Heart right ventricle (tissue), 16 donors: Measurements from ENCODE around the gene CHD6. TPM values are rescaled to one million over a fixed set of nuclear protein-coding genes. Genes with fewer than 3 reads are reported as not detected.

Source experiments
- ATAC-seq, 8 donors: fragments of 200-7000 bp; cut with Tn5 transposase; one replicate each; pipeline ENCODE4 v1.9.1; 2020; ENCODE audit warnings: mild to moderate bottlenecking in 8 of 8, moderate library complexity in 8 of 8, moderate number of reproducible peaks in 1 of 8
- DNase-seq, 2 donors: peaks; one replicate each; pipeline ENCODE4 v3.0.0-alpha.2; 2020
- H3K27ac ChIP-seq, 10 donors: fragments of 200-600 bp; sonication (generic) in 2 of 10; one replicate each; pipeline versions ENCODE4 v1.5.0 to v1.8.0; 2020 to 2022; ENCODE audit warnings: mild to moderate bottlenecking in 3 of 10
- H3K27me3 ChIP-seq, 7 donors: fragments of 200-600 bp; one replicate each; pipeline ENCODE4 v1.8.0; 2021 to 2022; ENCODE audit warnings: mild to moderate bottlenecking in 2 of 7
- H3K36me3 ChIP-seq, 9 donors: fragments of 200-600 bp; sonication (generic) in 1 of 9; one replicate each; pipeline versions ENCODE4 v1.5.0 to v1.8.0; 2020 to 2022; ENCODE audit warnings: mild to moderate bottlenecking in 2 of 9
- H3K4me1 ChIP-seq, 9 donors: fragments of 200-600 bp; sonication (generic) in 1 of 9; one replicate each; pipeline versions ENCODE4 v1.5.0 to v1.8.0; 2020 to 2022; ENCODE audit warnings: mild to moderate bottlenecking in 4 of 9
- H3K4me3 ChIP-seq, 10 donors: fragments of 200-600 bp; sonication (generic) in 2 of 10; one replicate each; pipeline versions ENCODE4 v1.5.0 to v1.8.0; 2020 to 2022; ENCODE audit warnings: mild to moderate bottlenecking in 7 of 10, moderate library complexity in 2 of 10
- H3K9me3 ChIP-seq, 11 donors: fragments of 200-600 bp in 10 of 11; sonication (generic) in 2 of 11; one replicate each; pipeline versions ENCODE4 v1.5.0 to v1.8.0; 2013 to 2022; ENCODE audit warnings: mild to moderate bottlenecking in 2 of 11, control low read depth in 1 of 11, moderate library complexity in 1 of 11
- WGBS, 2 donors: extraction: QIAGEN DNeasy Blood & Tissue Kit; methylation state at CpG; one replicate each; pipeline ENCODE4 v1.1.7; 2013; ENCODE audit warnings: inconsistent platforms in 1 of 2; 5-methylcytosine and 5-hydroxymethylcytosine counted together
- intact Hi-C, 10 donors: fragments of 100-400 bp; cut with DNase I; formaldehyde crosslinking; loops; one replicate each; pipeline versions ENCODE4 v1.11.1 to v1.14.2; 2022
- polyA plus RNA-seq, 2 donors: library from polyadenylated mRNA; stranded (reverse); fragments of 200-250 nt; gene quantifications; one replicate each; pipeline ENCODE4 v1.2.3, GENCODE V29; 2013
- total RNA-seq, 10 donors: library from RNA; stranded (reverse); fragmentation: NEBNext Ultra II Directional in 3 of 10; extraction: Animal tissue kit (Norgen Biotek cat#: 25700) in 3 of 10; gene quantifications; one replicate each; pipeline versions ENCODE4 v1.2.1 to v1.2.4, GENCODE V29; 2021 to 2023
- TF ChIP-seq, protein P1 (sequence below), 9 donors: fragments of 200-600 bp; sonication (generic) in 2 of 9; IDR thresholded peaks; one replicate each; pipeline versions ENCODE4 v1.5.0 to v1.8.0; 2021 to 2022; ENCODE audit warnings: antibody characterized with exemption in 9 of 9, mild to moderate bottlenecking in 5 of 9, moderate library complexity in 1 of 9
- donor health status: Arrhythmogenic right ventricular cardiomyopathy.
- donor health status: ischemic (EF 13 %, LVEDD 7.1; RV severe dilation, severe dysfunction).
- donor health status: healthy with polysubstance abuse.
- donor health status: DM: no; HTN: yes; CAD: no.
- donor health status: DM: no; HTN: no; CAD: no.
- donor health status: ischemic (EF 25% LVEDD 6.9; RV normal size, moderate dysfunction).
- donor health status: ischemic (EF 25% LVEDD 5.7; RV mildly dilated, moderate dysfunction).
- donor health status: healthy.
- donor health status: DM: yes; HTN: yes; CAD: no.
- donor health status: Ischemic cardiomyopathy.
- donor health status: ischemic (EF 35%, LVEDD 5.7; RV mildly dilated, moderate dysfunction).
- donor health status: nonischemic (EF 11% LVEDD 7.7; RV severe dilation, severe dysfunction).
- donor health status: DM: yes; HTN: yes; CAD: no.
- donor health status: PGD.
- donor health status: ischemic (EF 29% LVEDD 5.4; RV normal size, mild dysfunction).
- donor health status: nonischemic (EF 23%, LVEDD 6.1; RV moderate dilation, normal function).

The CHD6 gene
- total and polyA plus RNA-seq, 12 donors, result 3.0 to 52.9 (median 39.5) TPM

DNA sequence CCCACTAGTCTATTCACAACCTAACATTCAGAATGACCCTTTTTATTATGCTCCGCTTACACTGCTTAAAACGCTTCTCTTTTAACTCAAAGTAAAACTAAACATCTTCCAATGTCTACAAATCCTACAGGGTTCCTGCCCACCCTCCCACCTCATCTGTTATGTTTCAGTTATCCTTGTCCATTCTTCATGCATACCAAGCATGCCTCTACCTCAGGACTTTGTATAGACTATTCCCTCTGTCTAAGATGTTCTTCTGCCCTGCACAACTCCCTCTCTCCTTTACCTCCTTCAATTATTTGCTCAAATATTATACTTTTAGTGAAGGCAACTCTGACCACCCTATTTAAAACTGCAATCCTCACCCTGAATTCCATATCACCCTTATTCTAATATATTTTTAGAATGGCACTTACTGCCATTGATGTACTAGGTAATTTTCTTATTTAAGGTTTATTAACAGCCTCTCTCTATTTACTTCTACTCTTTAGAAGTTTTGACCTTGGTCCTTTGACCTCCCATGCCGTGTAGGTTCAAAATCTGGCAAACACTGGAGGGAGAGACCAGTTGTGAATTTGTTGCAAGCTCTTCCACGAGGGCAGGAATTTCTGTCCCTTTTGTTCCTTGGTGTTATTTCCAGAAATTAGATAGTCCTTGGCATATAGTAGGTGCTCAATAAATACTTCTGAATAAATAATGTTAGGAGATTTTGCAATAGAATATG lies 111.8 kb downstream of the CHD6 start:
- no peaks in the 10 kb centered on the region for H3K27me3 ChIP-seq
- H3K9me3 ChIP-seq, result peaks cover 0 to 13% (median 0%) of the 10 kb centered on the region in 11 donors
- no peak overlapping the region for H3K4me3 ChIP-seq
- H3K36me3 ChIP-seq, result peaks cover 0 to 25% (median 0%) of the 10 kb centered on the region in 9 donors
- DNase-seq (no peak), ATAC-seq (no peak)
- no peak overlapping the region for H3K27ac ChIP-seq
- H3K4me1 ChIP-seq, result peaks cover 5 to 50% (median 33%) of the 10 kb centered on the region in 9 donors
- WGBS, 2 donors, result 73 to 75% methylated on average over 4 of the region's 4 CpGs
- TF ChIP-seq, protein P1, sequence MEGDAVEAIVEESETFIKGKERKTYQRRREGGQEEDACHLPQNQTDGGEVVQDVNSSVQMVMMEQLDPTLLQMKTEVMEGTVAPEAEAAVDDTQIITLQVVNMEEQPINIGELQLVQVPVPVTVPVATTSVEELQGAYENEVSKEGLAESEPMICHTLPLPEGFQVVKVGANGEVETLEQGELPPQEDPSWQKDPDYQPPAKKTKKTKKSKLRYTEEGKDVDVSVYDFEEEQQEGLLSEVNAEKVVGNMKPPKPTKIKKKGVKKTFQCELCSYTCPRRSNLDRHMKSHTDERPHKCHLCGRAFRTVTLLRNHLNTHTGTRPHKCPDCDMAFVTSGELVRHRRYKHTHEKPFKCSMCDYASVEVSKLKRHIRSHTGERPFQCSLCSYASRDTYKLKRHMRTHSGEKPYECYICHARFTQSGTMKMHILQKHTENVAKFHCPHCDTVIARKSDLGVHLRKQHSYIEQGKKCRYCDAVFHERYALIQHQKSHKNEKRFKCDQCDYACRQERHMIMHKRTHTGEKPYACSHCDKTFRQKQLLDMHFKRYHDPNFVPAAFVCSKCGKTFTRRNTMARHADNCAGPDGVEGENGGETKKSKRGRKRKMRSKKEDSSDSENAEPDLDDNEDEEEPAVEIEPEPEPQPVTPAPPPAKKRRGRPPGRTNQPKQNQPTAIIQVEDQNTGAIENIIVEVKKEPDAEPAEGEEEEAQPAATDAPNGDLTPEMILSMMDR (IDR thresholded peaks at IDR 0.05), result no peak
- intact Hi-C loops, result loop anchor here in 3 of 10 donors (5.0 to 10.0 kb wide), 3 partner anchors 108 to 188 kb away; partner anchors contain the start of gene CHD6 (in 2 of the 3)

DNA sequence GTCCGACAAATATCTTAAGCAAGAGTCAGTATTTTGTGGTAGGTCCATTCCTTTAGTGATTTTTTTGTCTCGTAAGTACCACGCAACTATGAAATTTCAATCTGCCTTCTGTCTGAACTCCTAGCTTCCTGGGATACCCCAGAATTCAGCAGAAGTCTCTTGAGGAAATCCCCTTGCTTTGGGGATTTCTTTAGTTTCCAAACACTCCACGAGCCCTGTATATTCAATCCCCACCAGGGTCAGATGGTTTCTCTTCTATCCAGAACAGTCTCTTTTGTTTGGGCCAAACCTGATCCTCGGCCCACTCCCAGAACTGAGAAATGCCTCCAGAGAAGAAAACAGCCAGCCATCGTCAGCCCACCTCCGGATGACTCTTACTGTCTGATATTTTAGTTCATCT lies 113.0 kb downstream of the CHD6 start:
- ATAC-seq, result no peak
- Histone ChIP-seq H3K9me3 (peaks cover 0 to 13% (median 0%) of the 10 kb centered on the region in 11 donors), H3K27ac (no peak overlapping the region), H3K4me3 (no peak overlapping the region), H3K27me3 (no peaks in the 10 kb centered on the region), H3K36me3 (peaks cover 0 to 25% (median 0%) of the 10 kb centered on the region in 9 donors), H3K4me1 (peaks cover 4 to 42% (median 26%) of the 10 kb centered on the region in 9 donors)
- WGBS, 2 donors, result 96 to 99% methylated on average over 7 of the region's 7 CpGs
- DNase-seq, result no peak
- intact Hi-C loops, result loop anchor here in 3 of 10 donors (5.0 to 10.0 kb wide), 3 partner anchors 110 to 190 kb away; partner anchors contain the start of gene CHD6 (in 2 of the 3)
- TF ChIP-seq, protein P1 (IDR thresholded peaks at IDR 0.05), result no peak

DNA sequence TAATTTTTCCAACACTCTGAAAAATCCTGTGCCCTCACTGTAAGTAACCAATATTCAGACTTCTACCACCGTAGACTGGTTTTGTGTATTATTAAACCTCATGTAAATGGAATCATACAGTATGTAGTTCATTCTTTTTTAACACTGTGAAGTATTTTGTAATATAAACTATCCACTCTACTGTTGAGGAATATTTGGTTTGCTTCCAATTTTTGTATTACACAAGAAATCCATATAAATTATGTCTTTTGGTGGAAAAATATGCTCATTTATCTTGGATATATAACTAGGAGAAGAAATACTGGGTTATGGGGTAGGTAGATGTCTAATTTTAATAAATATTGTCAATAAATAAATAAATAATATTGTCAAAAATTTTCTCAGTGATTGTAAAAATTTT lies 116.8 kb downstream of the CHD6 start:
- Histone ChIP-seq H3K36me3 (peaks cover 0 to 50% (median 3%) of the 10 kb centered on the region in 9 donors), H3K4me3 (no peak overlapping the region), H3K27me3 (no peaks in the 10 kb centered on the region), H3K27ac (no peak overlapping the region), H3K4me1 (peaks cover 0 to 12% (median 3%) of the 10 kb centered on the region in 9 donors), H3K9me3 (peaks cover 0 to 13% (median 0%) of the 10 kb centered on the region in 11 donors)
- WGBS, 2 donors, result 50 to 51% methylated on average over 1 of the region's 1 CpG
- intact Hi-C loops, result loop anchor here in 2 of 10 donors (10.0 kb wide), 2 partner anchors 113 to 193 kb away; partner anchors contain the start of gene CHD6 (in 1 of the 2)
- TF ChIP-seq, protein P1 (IDR thresholded peaks at IDR 0.05), result no peak
- DNase-seq (no peak), ATAC-seq (no peak)

DNA sequence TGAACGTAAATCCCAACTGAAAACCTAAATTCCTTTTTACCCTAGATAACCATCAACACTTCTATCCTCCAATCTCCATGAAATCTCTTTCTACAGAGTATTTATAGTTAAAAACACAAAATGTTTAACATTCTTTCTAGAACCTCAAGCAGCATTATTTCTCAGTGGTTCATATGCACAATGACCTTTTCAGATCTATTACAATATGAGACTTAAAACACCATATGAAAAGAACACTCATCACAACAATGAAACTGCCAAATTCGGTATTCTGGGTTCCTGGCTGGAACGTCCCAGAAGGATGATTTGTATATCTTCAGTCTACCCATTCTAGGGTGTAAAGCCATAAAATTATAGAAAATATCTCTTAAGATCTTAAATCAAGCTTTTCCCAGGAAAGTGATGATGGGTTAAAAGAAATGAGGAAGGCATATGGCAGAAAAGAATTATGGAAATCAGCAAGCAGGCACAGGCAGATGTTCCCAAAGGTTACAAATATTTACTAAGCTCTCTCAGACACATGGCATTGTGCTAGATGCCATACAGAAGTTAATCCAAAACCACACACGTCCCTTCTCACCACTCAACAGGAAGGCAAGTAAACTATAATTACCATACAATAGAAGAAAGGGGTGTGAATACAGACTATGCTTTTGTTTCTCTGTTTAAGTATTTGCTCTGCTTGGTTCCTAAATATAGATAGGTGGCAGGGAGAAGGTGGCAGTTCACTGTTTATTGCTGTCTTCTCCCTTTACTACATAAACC lies 118.0 kb downstream of the CHD6 start:
- H3K9me3 ChIP-seq, result peaks cover 0 to 12% (median 0%) of the 10 kb centered on the region in 11 donors
- no peak overlapping the region for H3K4me3 ChIP-seq
- 74 to 77% methylated on average over 4 of the region's 4 CpGs for WGBS, 2 donors
- peaks cover 0 to 12% (median 3%) of the 10 kb centered on the region in 9 donors for H3K4me1 ChIP-seq
- H3K27me3 ChIP-seq, result no peaks in the 10 kb centered on the region
- ATAC-seq, result no peak
- intact Hi-C loops, result loop anchor here in 2 of 10 donors (10.0 kb wide), 2 partner anchors 115 to 195 kb away; partner anchors contain the start of gene CHD6 (in 1 of the 2)
- DNase-seq, result no peak
- no peak overlapping the region for H3K27ac ChIP-seq
- peaks cover 0 to 61% (median 15%) of the 10 kb centered on the region in 9 donors for H3K36me3 ChIP-seq
- TF ChIP-seq, protein P1 (IDR thresholded peaks at IDR 0.05), result no peak
